H9 (cell line): ENCODE data around the gene SCFD2. TPM values are rescaled to one million over a fixed set of nuclear protein-coding genes. Genes with fewer than 3 reads are reported as not detected.

Experiments used
- DNase-seq: peaks from one replicate; pipeline ENCODE4 v3.0.0-alpha.2; 2017
- H2AFZ ChIP-seq: one replicate; pipeline ENCODE4 v1.6.1; 2013; ENCODE audit warnings: mild to moderate bottlenecking, low read length, control low read depth, moderate library complexity
- H2AK5ac ChIP-seq: 2 replicates; pipeline ENCODE4 v1.6.1; 2013; ENCODE audit warnings: low read length, control low read depth, mixed read lengths; ENCODE audit not compliant: insufficient read length
- H2BK120ac ChIP-seq: one replicate; pipeline ENCODE4 v1.6.1; 2013; ENCODE audit warnings: low read depth, mild to moderate bottlenecking, low read length, control low read depth, inconsistent platforms; ENCODE audit not compliant: poor library complexity, severe bottlenecking
- H2BK12ac ChIP-seq: 2 replicates; pipeline ENCODE4 v1.6.1; 2013; ENCODE audit warnings: low read length, control low read depth, mixed read lengths, low read depth; ENCODE audit not compliant: insufficient read length
- H2BK15ac ChIP-seq: 2 replicates; pipeline ENCODE4 v1.6.1; 2013; ENCODE audit warnings: low read depth, low read length, control low read depth
- H2BK20ac ChIP-seq: one replicate; pipeline ENCODE4 v1.6.1; 2013; ENCODE audit warnings: low read depth, mild to moderate bottlenecking, low read length, control low read depth, inconsistent platforms; ENCODE audit not compliant: poor library complexity, severe bottlenecking
- H2BK5ac ChIP-seq: 2 replicates; pipeline ENCODE4 v1.6.1; 2013; ENCODE audit warnings: low read length, control low read depth, mixed read lengths; ENCODE audit not compliant: insufficient read length
- H3K14ac ChIP-seq: 2 replicates; pipeline ENCODE4 v1.6.1; 2013; ENCODE audit warnings: low read length, control low read depth; ENCODE audit not compliant: insufficient read depth
- H3K18ac ChIP-seq: 2 replicates; pipeline ENCODE4 v1.6.1; 2013; ENCODE audit warnings: low read depth, mild to moderate bottlenecking, mixed read lengths, low read length, control low read depth; ENCODE audit not compliant: insufficient read length
- H3K23ac ChIP-seq: 2 replicates; pipeline ENCODE4 v1.6.1; 2013; ENCODE audit warnings: low read length, control low read depth, mixed read lengths, low read depth; ENCODE audit not compliant: insufficient read length
- H3K23me2 ChIP-seq: 2 replicates; pipeline ENCODE4 v1.6.1; 2013; ENCODE audit warnings: low read depth, mild to moderate bottlenecking, mixed read lengths, low read length, control low read depth; ENCODE audit not compliant: insufficient read length, poor library complexity, severe bottlenecking
- H3K27ac ChIP-seq: 2 replicates; pipeline ENCODE4 v1.5.1; 2013; ENCODE audit warnings: low read length, control low read depth, mixed read lengths, low read depth; ENCODE audit not compliant: insufficient read length
- H3K27me3 ChIP-seq: 2 replicates; pipeline ENCODE4 v1.6.1; 2013; ENCODE audit warnings: low read length, control low read depth, inconsistent platforms; ENCODE audit not compliant: insufficient read depth
- H3K4ac ChIP-seq: 2 replicates; pipeline ENCODE4 v1.6.1; 2013; ENCODE audit warnings: low read depth, mild to moderate bottlenecking, control low read depth, inconsistent platforms, low read length, moderate library complexity
- H3K4me1 ChIP-seq: 2 replicates; pipeline ENCODE4 v1.6.1; 2013; ENCODE audit warnings: low read length, control low read depth, inconsistent platforms; ENCODE audit not compliant: insufficient read depth
- H3K4me2 ChIP-seq: 2 replicates; pipeline ENCODE4 v1.6.1; 2013; ENCODE audit warnings: low read length, control low read depth, mixed read lengths; ENCODE audit not compliant: insufficient read length, insufficient read depth
- H3K56ac ChIP-seq: 2 replicates; pipeline ENCODE4 v1.6.1; 2013; ENCODE audit warnings: low read depth, mild to moderate bottlenecking, mixed read lengths, low read length, control low read depth; ENCODE audit not compliant: insufficient read length
- H3K79me1 ChIP-seq: 2 replicates; pipeline ENCODE4 v1.6.1; 2013; ENCODE audit warnings: low read depth, mild to moderate bottlenecking, moderate library complexity, low read length, control low read depth, inconsistent platforms; ENCODE audit not compliant: insufficient read depth, poor library complexity, severe bottlenecking
- H3K79me2 ChIP-seq: 2 replicates; pipeline ENCODE4 v1.6.1; 2013; ENCODE audit warnings: low read length, control low read depth, inconsistent platforms; ENCODE audit not compliant: insufficient read depth
- H3K9ac ChIP-seq: 2 replicates; pipeline ENCODE4 v1.6.1; 2013; ENCODE audit warnings: low read length, control low read depth, mixed read lengths; ENCODE audit not compliant: insufficient read length; ENCODE audit errors: extremely low read depth
- H3K9me3 ChIP-seq: one replicate; pipeline ENCODE4 v1.6.1; 2013; ENCODE audit warnings: low read depth, low read length, inconsistent platforms; ENCODE audit not compliant: control insufficient read depth
- H3T11ph ChIP-seq: one replicate; pipeline ENCODE4 v1.6.1; 2013; ENCODE audit warnings: mild to moderate bottlenecking, low read length, control low read depth, inconsistent platforms
- H4K20me1 ChIP-seq: one replicate; pipeline ENCODE4 v1.6.1; 2013; ENCODE audit not compliant: control insufficient read depth, insufficient read length, insufficient read depth
- H4K5ac ChIP-seq: 2 replicates; pipeline ENCODE4 v1.6.1; 2013; ENCODE audit warnings: low read depth, mild to moderate bottlenecking, mixed read lengths, low read length, control low read depth; ENCODE audit not compliant: insufficient read length
- H4K8ac ChIP-seq: replicated peaks from 2 replicates; pipeline ENCODE4 v1.6.1; 2013; ENCODE audit warnings: low read length, control low read depth, mixed read lengths, low read depth; ENCODE audit not compliant: insufficient read length
- H4K91ac ChIP-seq: 2 replicates; pipeline ENCODE4 v1.6.1; 2013; ENCODE audit warnings: low read depth, mild to moderate bottlenecking, moderate library complexity, mixed read lengths, low read length, control low read depth; ENCODE audit not compliant: insufficient read length
- H3K27ac Mint-ChIP-seq, 3 experiments: 2 replicates in 2 of 3; 3 replicates in 1 of 3; pipeline ENCODE4 v1.8.0; 2020 to 2021; ENCODE audit warnings: mixed read lengths in 3 of 3, mild to moderate bottlenecking in 1 of 3, moderate library complexity in 1 of 3
- H3K27me3 Mint-ChIP-seq: 2 replicates; pipeline ENCODE4 v1.8.0; 2021; ENCODE audit warnings: low read depth, mild to moderate bottlenecking, moderate library complexity, mixed read lengths
- H3K36me3 Mint-ChIP-seq, 3 experiments: 2 replicates in 2 of 3; 3 replicates in 1 of 3; pipeline ENCODE4 v1.8.0; 2020 to 2021; ENCODE audit warnings: low read depth in 3 of 3, mixed read lengths in 3 of 3; ENCODE audit not compliant: insufficient read depth in 1 of 3
- H3K4me1 Mint-ChIP-seq, 2 experiments: 2 replicates each; pipeline ENCODE4 v1.8.0; 2020; ENCODE audit warnings: mixed read lengths in 2 of 2
- H3K4me3 Mint-ChIP-seq, 2 experiments: 2 replicates in 1 of 2; 3 replicates in 1 of 2; pipeline ENCODE4 v1.8.0; 2020 to 2021; ENCODE audit warnings: mild to moderate bottlenecking in 2 of 2, mixed read lengths in 2 of 2, moderate library complexity in 1 of 2
- H3K9me3 Mint-ChIP-seq, 2 experiments: 2 replicates in 1 of 2; 3 replicates in 1 of 2; pipeline ENCODE4 v1.8.0; 2020; ENCODE audit warnings: mild to moderate bottlenecking in 2 of 2, mixed read lengths in 2 of 2, moderate library complexity in 1 of 2
- CTCF ChIP-seq: fragments of 200-600 bp; sonication (generic); conservative IDR thresholded peaks from 3 replicates; pipeline ENCODE4 v1.8.0; 2021; ENCODE audit warnings: antibody characterized with exemption, mild to moderate bottlenecking
- WGBS: extraction: QIAGEN DNeasy Blood & Tissue Kit; methylation state at CpG from one replicate; pipeline ENCODE4 v1.1.7; 2013; ENCODE audit warnings: missing lambda C conversion rate, low lambda C conversion rate, mixed read lengths; ENCODE audit not compliant: insufficient read length; ENCODE audit errors: extremely low coverage; 5-methylcytosine and 5-hydroxymethylcytosine counted together
- total RNA-seq: library from RNA; stranded (reverse); gene quantifications from 2 replicates; pipeline ENCODE4 v1.2.1, GENCODE V29; 2021

SCFD2 gene
- total RNA-seq, 1 experiment from 2014 or later, result 10.1 TPM

GRCh38 chr4:53066155-53066554 lies 299.7 kb downstream of the SCFD2 start:
- no peak overlapping the region for H2AFZ ChIP-seq
- no peak overlapping the region for H3K4me2 ChIP-seq
- no peak overlapping the region for H3K14ac ChIP-seq
- H3K27ac Mint-ChIP-seq, result no peak overlapping the region
- H3K23me2 ChIP-seq, result no peaks in the 10 kb centered on the region
- H2BK20ac ChIP-seq, result no peak overlapping the region
- H3K79me2 ChIP-seq, result no peaks in the 10 kb centered on the region
- no peaks in the 10 kb centered on the region for H4K20me1 ChIP-seq
- no CpG with 5 or more reads among the region's 1 CpG for WGBS
- no peak overlapping the region for H3K9ac ChIP-seq
- no peak overlapping the region for H3K23ac ChIP-seq
- H3K4ac ChIP-seq, result no peak overlapping the region
- H3K4me3 Mint-ChIP-seq, result no peak overlapping the region
- H4K5ac ChIP-seq, result no peak overlapping the region
- no peak overlapping the region for H2AK5ac ChIP-seq
- no peak overlapping the region for H2BK12ac ChIP-seq
- no peaks in the 10 kb centered on the region for H3K79me1 ChIP-seq
- H3K9me3 ChIP-seq, result no peaks in the 10 kb centered on the region
- no peaks in the 10 kb centered on the region for H3K27me3 ChIP-seq
- no peaks in the 10 kb centered on the region for H3K36me3 Mint-ChIP-seq
- H3K9me3 Mint-ChIP-seq, result no peaks in the 10 kb centered on the region
- H3K4me1 ChIP-seq, result no peaks in the 10 kb centered on the region
- no peak overlapping the region for H3K27ac ChIP-seq
- no peak overlapping the region for H4K91ac ChIP-seq
- no peak overlapping the region for H2BK15ac ChIP-seq
- no peak overlapping the region for H3K18ac ChIP-seq
- H3K4me1 Mint-ChIP-seq, result peaks cover 8% of the 10 kb centered on the region in 2 experiments
- H2BK120ac ChIP-seq, result no peak overlapping the region
- TF ChIP-seq CTCF, result no peak
- no peaks in the 10 kb centered on the region for H3K27me3 Mint-ChIP-seq
- no peak overlapping the region for H2BK5ac ChIP-seq
- H4K8ac ChIP-seq, result no peak overlapping the region
- no peak overlapping the region for H3T11ph ChIP-seq
- no peak for DNase-seq
- no peak overlapping the region for H3K56ac ChIP-seq
